HEK293 (cell line): Measurements from ENCODE around the gene CCM2L.

ENCODE experiments used
- EGR2 ChIP-seq: fragments of 450-650 bp; formaldehyde crosslinking; IDR thresholded peaks from 2 replicates; pipeline ENCODE4 v1.5.1; 2016; ENCODE audit warnings: low read depth, missing biosample characterization, missing genetic modification characterization
- HOXD13 ChIP-seq: sonication (generic); formaldehyde crosslinking; IDR thresholded peaks from 2 replicates; pipeline ENCODE4 v1.8.0; 2022; ENCODE audit warnings: missing genetic modification reagents, borderline replicate concordance
- IKZF3 ChIP-seq: fragments of 450-650 bp; IDR thresholded peaks from 2 replicates; pipeline ENCODE4 v1.5.0; 2018; ENCODE audit warnings: missing biosample characterization, mild to moderate bottlenecking, missing genetic modification characterization, moderate library complexity
- INSM2 ChIP-seq: fragments of 450-650 bp; formaldehyde crosslinking; IDR thresholded peaks from 2 replicates; pipeline ENCODE4 v1.5.1; 2016; ENCODE audit warnings: missing biosample characterization, missing genetic modification characterization
- KLF10 ChIP-seq: fragments of 450-650 bp; IDR thresholded peaks from 2 replicates; pipeline ENCODE4 v1.5.1; 2018; ENCODE audit warnings: missing biosample characterization, mild to moderate bottlenecking, missing genetic modification characterization
- KLF7 ChIP-seq: fragments of 450-650 bp; formaldehyde crosslinking; IDR thresholded peaks from 2 replicates; pipeline ENCODE4 v1.5.1; 2016; ENCODE audit warnings: missing biosample characterization, missing genetic modification characterization, borderline replicate concordance
- PBX3 ChIP-seq: sonication (generic); formaldehyde crosslinking; IDR thresholded peaks from 2 replicates; pipeline ENCODE4 v1.8.1; 2022; ENCODE audit warnings: mild to moderate bottlenecking, moderate library complexity, missing genetic modification reagents
- SCRT2 ChIP-seq: fragments of 450-650 bp; formaldehyde crosslinking; IDR thresholded peaks from 2 replicates; pipeline ENCODE4 v1.5.1; 2016; ENCODE audit warnings: missing biosample characterization, missing genetic modification characterization
- TSHZ1 ChIP-seq: fragments of 450-650 bp; formaldehyde crosslinking; IDR thresholded peaks from 2 replicates; pipeline ENCODE4 v1.5.1; 2016; ENCODE audit warnings: missing biosample characterization, missing genetic modification characterization, borderline replicate concordance
- YY2 ChIP-seq: fragments of 450-650 bp; formaldehyde crosslinking; IDR thresholded peaks from 2 replicates; pipeline ENCODE4 v1.5.1; 2016; ENCODE audit warnings: missing biosample characterization, missing genetic modification characterization
- ZBTB11 ChIP-seq: fragments of 450-650 bp; formaldehyde crosslinking; conservative IDR thresholded peaks from 2 replicates; pipeline ENCODE4 v1.5.1; 2016; ENCODE audit warnings: low read depth, missing biosample characterization, missing genetic modification characterization
- ZBTB48 ChIP-seq: fragments of 450-650 bp; formaldehyde crosslinking; IDR thresholded peaks from 2 replicates; pipeline ENCODE4 v1.5.1; 2016; ENCODE audit warnings: missing biosample characterization, missing genetic modification characterization
- ZNF175 ChIP-seq: fragments of 450-650 bp; formaldehyde crosslinking; IDR thresholded peaks from 2 replicates; pipeline ENCODE4 v1.5.1; 2016; ENCODE audit warnings: missing biosample characterization, missing genetic modification characterization
- ZNF2 ChIP-seq: fragments of 450-650 bp; formaldehyde crosslinking; IDR thresholded peaks from 2 replicates; pipeline ENCODE4 v1.5.1; 2016; ENCODE audit warnings: missing biosample characterization, missing genetic modification characterization
- ZNF24 ChIP-seq: fragments of 450-650 bp; formaldehyde crosslinking; IDR thresholded peaks from 2 replicates; pipeline ENCODE4 v1.5.1; 2016; ENCODE audit warnings: missing biosample characterization, missing genetic modification characterization
- ZNF248 ChIP-seq: fragments of 450-650 bp; formaldehyde crosslinking; IDR thresholded peaks from 2 replicates; pipeline ENCODE4 v1.5.1; 2017; ENCODE audit warnings: missing biosample characterization, missing genetic modification characterization
- ZNF266 ChIP-seq: fragments of 450-650 bp; formaldehyde crosslinking; IDR thresholded peaks from 2 replicates; pipeline ENCODE4 v1.5.1; 2016; ENCODE audit warnings: missing biosample characterization, missing genetic modification characterization, low read depth
- ZNF292 ChIP-seq: fragments of 450-650 bp; formaldehyde crosslinking; IDR thresholded peaks from 2 replicates; pipeline ENCODE4 v1.5.1; 2016; ENCODE audit warnings: low read depth, missing biosample characterization, missing genetic modification characterization, borderline replicate concordance
- ZNF335 ChIP-seq: fragments of 450-650 bp; formaldehyde crosslinking; conservative IDR thresholded peaks from 2 replicates; pipeline ENCODE4 v1.5.1; 2016; ENCODE audit warnings: missing biosample characterization, missing genetic modification characterization
- ZNF398 ChIP-seq: fragments of 450-650 bp; formaldehyde crosslinking; IDR thresholded peaks from 2 replicates; pipeline ENCODE4 v1.5.1; 2017; ENCODE audit warnings: missing biosample characterization, missing genetic modification characterization
- ZNF426 ChIP-seq: fragments of 450-650 bp; formaldehyde crosslinking; IDR thresholded peaks from 2 replicates; pipeline ENCODE4 v1.5.1; 2017; ENCODE audit warnings: missing biosample characterization, missing genetic modification characterization, mild to moderate bottlenecking, inconsistent platforms, moderate library complexity
- ZNF571 ChIP-seq: fragments of 450-650 bp; formaldehyde crosslinking; IDR thresholded peaks from 2 replicates; pipeline ENCODE4 v1.5.0; 2017; ENCODE audit warnings: missing biosample characterization, missing genetic modification characterization
- ZNF664 ChIP-seq: fragments of 450-650 bp; formaldehyde crosslinking; IDR thresholded peaks from 2 replicates; pipeline ENCODE4 v1.5.1; 2016; ENCODE audit warnings: missing biosample characterization, missing genetic modification characterization
- ZNF707 ChIP-seq: fragments of 450-650 bp; formaldehyde crosslinking; IDR thresholded peaks from 2 replicates; pipeline ENCODE4 v1.5.1; 2016; ENCODE audit warnings: missing biosample characterization, missing genetic modification characterization
- ZNF768 ChIP-seq: fragments of 450-650 bp; formaldehyde crosslinking; IDR thresholded peaks from 2 replicates; pipeline ENCODE4 v1.5.1; 2018; ENCODE audit warnings: missing biosample characterization, mild to moderate bottlenecking, missing genetic modification characterization
- ZNF792 ChIP-seq: fragments of 450-650 bp; formaldehyde crosslinking; IDR thresholded peaks from 2 replicates; pipeline ENCODE4 v1.5.1; 2016; ENCODE audit warnings: missing biosample characterization, missing genetic modification characterization
- ZNF830 ChIP-seq: fragments of 450-650 bp; IDR thresholded peaks from 2 replicates; pipeline ENCODE4 v1.5.0; 2018; ENCODE audit warnings: missing biosample characterization, missing genetic modification characterization, low read depth, mild to moderate bottlenecking, moderate library complexity
- ZSCAN23 ChIP-seq: fragments of 450-650 bp; formaldehyde crosslinking; IDR thresholded peaks from 2 replicates; pipeline ENCODE4 v1.5.1; 2016; ENCODE audit warnings: missing biosample characterization, missing genetic modification characterization
- ZSCAN4 ChIP-seq: fragments of 450-650 bp; formaldehyde crosslinking; IDR thresholded peaks from 2 replicates; pipeline ENCODE4 v1.5.1; 2017; ENCODE audit warnings: missing biosample characterization, missing genetic modification characterization

CCM2L gene

GRCh38 chr20:32037929-32038328 is 27.7 kb downstream of the CCM2L start (continued):
- no peak for TF ChIP-seq PBX3 (CRISPR knock-in tag)
- TF ChIP-seq TSHZ1 (tag by site-specific recombination), result no peak
- peak; percentile 56 for TF ChIP-seq ZBTB48
- no peak for TF ChIP-seq ZNF830
- TF ChIP-seq ZNF266 (tag by site-specific recombination), result no peak
- TF ChIP-seq ZNF2 (tag by site-specific recombination), result no peak
- 0 out of 2 replicates have a peak, but pooled peaks have one; percentile 64 for TF ChIP-seq ZNF248 (tag by site-specific recombination)
- TF ChIP-seq ZBTB11 (tag by site-specific recombination), result no peak
- no peak for TF ChIP-seq ZNF335 (tag by site-specific recombination)
- no peak for TF ChIP-seq KLF7 (tag by site-specific recombination)
- no peak for TF ChIP-seq ZNF175 (tag by site-specific recombination)
- TF ChIP-seq ZNF398 (tag by site-specific recombination), result peak; percentile 85
- TF ChIP-seq ZNF24 (tag by site-specific recombination), result no peak
- no peak for TF ChIP-seq ZNF571
- TF ChIP-seq ZNF664, result no peak
- no peak for TF ChIP-seq ZSCAN23 (tag by site-specific recombination)
- TF ChIP-seq INSM2, result no peak
- peak; percentile 95 for TF ChIP-seq ZSCAN4
- no peak for TF ChIP-seq SCRT2 (tag by site-specific recombination)
- TF ChIP-seq EGR2, result peak; percentile 69
- no peak for TF ChIP-seq KLF10 (tag by site-specific recombination)
- TF ChIP-seq HOXD13, result no peak
- TF ChIP-seq IKZF3, result no peak
- no peak for TF ChIP-seq ZNF768 (tag by site-specific recombination)
- TF ChIP-seq ZNF292, result no peak
- TF ChIP-seq ZNF426 (tag by site-specific recombination), result no peak
- no peak; the same call in 1 of the 2 replicates for TF ChIP-seq YY2
- no peak for TF ChIP-seq ZNF792 (tag by site-specific recombination)
- no peak for TF ChIP-seq ZNF707
